GM19099 (cell line): ENCODE data around the gene SERPINB6.
A peak's percentile ranks its signal among the peaks of the same experiment; 100 is the strongest.

Experiments used
- POLR2A ChIP-seq: IDR thresholded peaks from 3 replicates; pipeline ENCODE4 v1.6.1; 2011; ENCODE audit warnings: low read depth; ENCODE audit not compliant: insufficient read length; ENCODE audit errors: extremely low read depth

Gene SERPINB6

DNA sequence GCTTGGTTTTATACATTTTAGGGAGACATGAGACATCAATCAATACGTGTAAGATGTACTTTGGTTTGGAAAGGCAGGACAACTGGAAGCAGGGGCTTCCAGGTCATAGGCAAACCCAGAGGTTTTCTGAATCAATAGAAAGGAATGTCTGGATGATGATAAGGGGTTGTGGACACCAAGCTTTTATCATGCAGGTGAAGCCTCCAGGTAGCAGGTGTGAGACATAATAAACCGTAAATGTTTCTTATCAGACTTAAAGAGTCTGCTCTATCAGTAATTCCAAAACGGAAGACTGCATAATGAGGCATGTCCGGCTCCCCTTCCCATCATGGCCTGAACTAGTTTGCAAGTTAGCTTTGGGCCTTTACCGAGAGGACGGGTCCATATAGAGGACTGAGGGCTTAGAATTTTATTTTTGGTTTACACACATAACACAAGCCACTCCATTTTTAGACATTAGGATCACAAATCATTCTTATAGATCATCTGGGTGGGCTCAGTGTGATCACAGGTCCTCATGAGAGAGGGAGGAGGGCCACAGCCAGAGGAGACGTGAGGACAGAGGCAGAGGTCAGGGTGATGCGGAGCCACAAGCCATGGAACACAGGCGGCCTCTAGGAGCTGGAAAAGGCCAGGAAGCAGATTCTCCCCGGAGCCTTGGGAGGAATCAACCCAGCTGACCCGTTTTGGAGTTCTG lies 57.6 kb downstream of the SERPINB6 start:
- no peak for TF ChIP-seq POLR2A

DNA sequence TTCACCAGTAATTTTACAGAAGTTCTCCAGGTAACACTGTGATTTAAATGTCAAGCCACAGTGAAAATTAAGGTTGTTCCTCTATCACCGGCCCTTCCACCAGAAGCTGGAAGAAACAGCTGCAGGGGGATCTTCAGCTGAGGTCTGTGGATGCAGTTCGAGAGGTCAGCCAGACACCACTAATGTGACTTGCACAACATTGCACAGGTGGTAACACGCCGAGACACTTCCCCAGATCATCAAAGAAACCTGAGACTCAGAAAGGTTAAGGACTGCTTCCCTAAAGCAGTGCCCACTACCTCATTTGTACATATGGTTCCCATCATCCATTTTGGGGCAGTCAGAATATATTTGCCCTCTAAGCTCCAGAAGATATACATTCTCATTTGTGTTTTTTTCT lies 60.2 kb downstream of the SERPINB6 start:
- TF ChIP-seq POLR2A = no peak

DNA sequence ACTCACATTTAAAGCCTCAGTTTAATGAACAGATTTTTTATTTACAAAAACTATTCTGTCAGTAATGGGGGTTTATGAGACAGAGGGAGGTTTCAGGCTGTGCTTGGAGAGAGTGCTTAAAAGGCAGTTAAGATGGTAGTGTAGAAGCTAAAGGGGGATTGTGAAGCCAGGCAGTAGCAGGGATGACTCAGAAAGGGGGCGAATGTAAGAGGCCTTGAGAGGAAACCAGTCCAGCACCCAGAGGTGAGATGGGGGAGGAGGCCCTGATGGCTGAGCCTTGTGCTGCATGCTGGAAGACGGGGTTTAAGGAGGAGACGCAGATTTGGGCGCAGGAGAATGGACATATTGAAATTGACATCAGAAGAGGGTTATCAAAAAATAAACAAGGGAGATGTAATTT lies 61.6 kb downstream of the SERPINB6 start:
- no peak for TF ChIP-seq POLR2A

DNA sequence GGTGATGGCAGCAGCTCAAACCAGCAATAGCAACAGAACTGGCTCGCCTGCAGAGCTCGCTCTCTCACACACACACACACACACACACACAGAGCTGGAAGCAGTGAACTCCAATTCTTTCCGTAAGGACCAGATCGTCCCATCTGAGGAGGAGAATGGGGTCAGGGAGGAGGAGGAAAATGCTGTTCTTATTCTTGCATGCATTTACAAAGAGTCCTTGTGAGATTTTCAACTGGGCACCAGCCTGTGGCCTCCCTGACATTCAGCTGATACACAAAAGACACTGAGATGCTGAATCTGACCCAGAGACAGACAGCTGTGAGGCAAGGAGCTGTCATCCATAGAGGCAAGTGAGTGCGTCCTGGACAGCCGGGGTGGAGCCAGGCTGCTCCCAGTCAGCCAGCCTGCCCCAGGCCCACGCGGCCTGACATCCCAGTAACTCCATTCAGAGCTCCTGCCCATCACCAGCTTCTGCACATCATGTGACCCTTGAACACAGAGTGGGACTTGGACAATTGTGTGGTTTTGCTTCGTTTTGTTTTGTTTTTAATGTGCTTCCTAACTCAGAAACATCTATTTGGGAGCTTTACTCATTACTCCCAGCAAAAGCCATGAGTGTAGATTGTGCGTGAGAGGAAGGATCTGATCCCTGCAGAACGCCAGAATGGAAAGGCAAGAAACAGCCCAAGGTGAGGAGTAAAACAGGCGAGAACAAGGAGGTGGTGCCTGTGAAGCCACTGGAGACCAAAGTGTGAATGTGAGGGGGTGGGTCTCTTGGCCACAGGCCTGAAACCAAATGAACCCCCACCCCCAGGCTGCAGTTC lies 70.3 kb downstream of the SERPINB6 start:
- peak; percentile 50 for TF ChIP-seq POLR2A

DNA sequence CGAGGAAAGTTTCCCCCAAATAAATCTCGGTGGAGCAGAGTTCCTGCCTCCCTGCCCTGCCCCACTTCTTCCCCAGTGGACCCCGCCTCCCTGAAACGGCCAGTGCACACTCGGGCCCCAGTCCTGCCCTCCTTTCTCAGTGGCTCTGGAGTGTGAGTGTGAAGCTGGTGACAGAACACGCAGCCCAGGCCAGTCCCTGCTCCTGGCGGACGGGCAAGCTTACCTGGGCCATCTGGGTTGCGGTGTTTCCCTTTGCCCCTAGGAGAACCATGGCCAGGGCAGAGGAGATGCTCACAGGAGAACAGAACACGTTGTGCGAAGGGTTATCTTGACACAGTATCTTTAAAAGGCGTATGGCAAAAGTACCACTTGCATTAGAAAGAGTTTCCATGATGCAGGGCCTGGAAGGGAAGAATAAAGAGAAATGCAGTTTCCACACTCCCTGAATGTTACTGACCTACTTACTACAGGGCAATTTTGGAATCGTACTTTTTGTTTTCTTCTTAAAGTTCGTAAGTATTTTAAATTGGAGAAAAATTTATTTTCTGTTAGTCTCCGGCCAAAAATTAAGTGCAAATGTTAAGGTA lies 71.1 kb downstream of the SERPINB6 start:
- no peak for TF ChIP-seq POLR2A

DNA sequence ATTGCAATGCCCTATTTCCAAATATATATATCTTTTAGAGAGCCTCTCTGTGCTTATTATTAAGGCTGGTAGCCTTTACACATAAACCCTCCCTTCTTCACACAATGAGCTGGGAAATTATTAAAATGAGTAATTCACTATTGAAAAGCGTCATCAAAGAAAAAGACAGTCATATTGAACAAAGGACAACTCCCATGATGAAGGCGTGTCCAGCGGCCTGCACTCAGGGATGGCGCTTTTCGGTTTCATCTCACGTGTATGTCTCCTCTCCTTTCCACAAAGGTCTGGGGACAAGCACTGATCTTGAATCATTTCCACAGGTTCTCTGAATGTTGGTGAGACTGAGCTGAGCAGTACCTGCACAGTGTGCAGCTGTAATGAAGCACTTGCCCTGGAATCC lies 71.8 kb downstream of the SERPINB6 start:
- TF ChIP-seq POLR2A = peak; percentile 38
